HepG2 (cell line): ENCODE data around the gene SLC22A23. TPM values are rescaled to one million over a fixed set of nuclear protein-coding genes. Genes with fewer than 3 reads are reported as not detected.
A peak's percentile ranks its signal among the peaks of the same experiment; 100 is the strongest.

ENCODE experiments used
- BCL6 ChIP-seq: IDR thresholded peaks from 2 replicates; pipeline ENCODE4 v1.6.1; 2016; ENCODE audit warnings: missing genetic modification reagents, missing compliant biosample characterization
- ERF ChIP-seq: IDR thresholded peaks from 2 replicates; pipeline ENCODE4 v1.6.1; 2018; ENCODE audit warnings: missing biosample characterization, missing genetic modification reagents
- GLMP ChIP-seq: sonication (generic); formaldehyde crosslinking; IDR thresholded peaks from 2 replicates; pipeline ENCODE4 v1.9.0; 2021; ENCODE audit warnings: missing genetic modification reagents, mild to moderate bottlenecking, borderline replicate concordance
- MAZ ChIP-seq, 2 experiments: sonication (generic) in 1 of 2; formaldehyde crosslinking in 1 of 2; IDR thresholded peaks; 2 replicates each; pipeline versions ENCODE4 v1.5.0 to v1.6.1; 2012 to 2020; ENCODE audit warnings: low read depth in 2 of 2, mild to moderate bottlenecking in 2 of 2, borderline replicate concordance in 1 of 2, improper control_type of control experiment in 1 of 2, low read length in 1 of 2, missing genetic modification reagents in 1 of 2, moderate library complexity in 1 of 2
- MLXIP ChIP-seq: sonication (generic); formaldehyde crosslinking; IDR thresholded peaks from 2 replicates; pipeline ENCODE4 v1.9.0; 2021; ENCODE audit warnings: missing genetic modification reagents, borderline replicate concordance
- STAT5B ChIP-seq: sonication (generic); formaldehyde crosslinking; IDR thresholded peaks from 2 replicates; pipeline ENCODE4 v1.4.0; 2020; ENCODE audit warnings: missing genetic modification reagents
- ZFP41 ChIP-seq: sonication (generic); formaldehyde crosslinking; IDR thresholded peaks from 2 replicates; pipeline ENCODE4 v1.4.0; 2020; ENCODE audit warnings: mild to moderate bottlenecking, missing genetic modification reagents, borderline replicate concordance
- ZZZ3 ChIP-seq: sonication (generic); formaldehyde crosslinking; IDR thresholded peaks from 2 replicates; pipeline ENCODE4 v1.4.0; 2020; ENCODE audit warnings: missing genetic modification reagents, mild to moderate bottlenecking, borderline replicate concordance
- polyA plus RNA-seq, 8 experiments: library from polyadenylated mRNA; depleted of rRNA in 3 of 8; stranded (reverse) in 7 of 8; unstranded in 1 of 8; fragments of >200 nt; fragmentation: Illumina TruSeq in 4 of 8; extraction: Trizol in 4 of 8; gene quantifications; 2 replicates each; pipeline versions ENCODE4 v1.2.1 to v1.2.3, GENCODE V29; 2011 to 2016; ENCODE audit warnings: low read depth in 4 of 8, missing spikeins in 1 of 8, mixed read lengths in 1 of 8; ENCODE audit not compliant: insufficient read depth in 1 of 8
- total RNA-seq, 5 experiments: library from RNA; depleted of rRNA; stranded (reverse); fragments of >200 nt; fragmentation: Illumina TruSeq; extraction: Trizol; gene quantifications; 2 replicates each; pipeline ENCODE4 v1.2.3, GENCODE V29; 2016; ENCODE audit warnings: low read depth in 1 of 5
- TF ChIP-seq, protein P1 (sequence below): IDR thresholded peaks from 2 replicates; pipeline ENCODE4 v1.6.1; 2016; ENCODE audit warnings: low read depth, missing genetic modification reagents, missing compliant biosample characterization
- TF ChIP-seq, protein P2 (sequence below): sonication (generic); formaldehyde crosslinking; IDR thresholded peaks from 2 replicates; pipeline ENCODE4 v1.9.0; 2022; ENCODE audit warnings: low read depth, missing genetic modification reagents
- TF ChIP-seq, protein P3 (sequence below): IDR thresholded peaks from 2 replicates; pipeline ENCODE4 v1.6.1; 2016; ENCODE audit warnings: missing compliant biosample characterization, missing genetic modification reagents, borderline replicate concordance

Gene SLC22A23
- total and polyA plus RNA-seq, 2 of the 13 experiments (the other 11 are each of a cell fraction or from before 2014, with no cell fraction given) = 11.8 to 17.5 TPM

DNA sequence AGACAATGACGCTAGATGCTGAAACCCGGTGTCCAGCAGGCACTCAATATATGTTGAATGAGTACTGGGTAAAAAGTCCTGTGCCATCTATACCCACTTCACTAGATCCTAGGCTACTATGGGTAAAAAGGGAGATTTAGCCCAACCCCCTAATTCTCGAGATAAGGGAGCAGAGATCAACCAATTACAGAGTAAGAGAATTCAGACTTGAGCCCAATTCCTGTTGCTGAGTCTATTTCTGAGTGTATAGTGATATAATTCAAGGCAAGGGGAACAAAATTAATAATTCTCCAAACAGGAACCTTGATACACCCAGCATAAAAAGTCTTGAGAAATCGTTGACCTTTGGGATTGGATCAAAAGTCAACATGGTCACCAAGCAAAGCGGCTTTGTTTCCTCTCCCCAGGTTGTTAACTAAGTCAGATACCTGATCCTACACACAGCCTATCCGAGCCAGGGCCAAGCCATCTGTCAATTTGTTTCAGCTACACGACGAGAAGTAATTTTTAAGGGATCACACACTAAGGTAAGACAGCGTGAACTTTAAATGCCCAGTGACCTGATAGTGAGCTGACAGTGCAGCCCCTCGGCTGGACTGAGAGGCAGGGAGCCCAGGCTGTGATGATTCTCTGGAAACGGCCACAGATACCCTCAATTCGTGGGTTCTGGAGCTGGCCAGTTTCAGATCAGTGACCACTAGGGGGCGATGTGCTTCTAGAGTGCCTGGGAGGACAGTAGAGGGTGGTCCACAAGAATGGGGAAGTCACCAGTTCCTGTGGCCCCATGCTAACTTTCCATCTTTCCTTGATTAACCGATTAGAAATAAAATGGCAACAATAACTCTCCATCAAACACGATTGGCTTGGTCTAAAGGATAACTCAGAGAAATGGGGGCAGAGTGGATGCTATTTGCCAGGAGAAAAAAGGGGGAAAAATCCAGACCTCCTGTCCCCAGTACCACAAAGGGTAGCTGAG is 46.2 kb downstream of the SLC22A23 start (continued):
- TF ChIP-seq, protein P1, sequence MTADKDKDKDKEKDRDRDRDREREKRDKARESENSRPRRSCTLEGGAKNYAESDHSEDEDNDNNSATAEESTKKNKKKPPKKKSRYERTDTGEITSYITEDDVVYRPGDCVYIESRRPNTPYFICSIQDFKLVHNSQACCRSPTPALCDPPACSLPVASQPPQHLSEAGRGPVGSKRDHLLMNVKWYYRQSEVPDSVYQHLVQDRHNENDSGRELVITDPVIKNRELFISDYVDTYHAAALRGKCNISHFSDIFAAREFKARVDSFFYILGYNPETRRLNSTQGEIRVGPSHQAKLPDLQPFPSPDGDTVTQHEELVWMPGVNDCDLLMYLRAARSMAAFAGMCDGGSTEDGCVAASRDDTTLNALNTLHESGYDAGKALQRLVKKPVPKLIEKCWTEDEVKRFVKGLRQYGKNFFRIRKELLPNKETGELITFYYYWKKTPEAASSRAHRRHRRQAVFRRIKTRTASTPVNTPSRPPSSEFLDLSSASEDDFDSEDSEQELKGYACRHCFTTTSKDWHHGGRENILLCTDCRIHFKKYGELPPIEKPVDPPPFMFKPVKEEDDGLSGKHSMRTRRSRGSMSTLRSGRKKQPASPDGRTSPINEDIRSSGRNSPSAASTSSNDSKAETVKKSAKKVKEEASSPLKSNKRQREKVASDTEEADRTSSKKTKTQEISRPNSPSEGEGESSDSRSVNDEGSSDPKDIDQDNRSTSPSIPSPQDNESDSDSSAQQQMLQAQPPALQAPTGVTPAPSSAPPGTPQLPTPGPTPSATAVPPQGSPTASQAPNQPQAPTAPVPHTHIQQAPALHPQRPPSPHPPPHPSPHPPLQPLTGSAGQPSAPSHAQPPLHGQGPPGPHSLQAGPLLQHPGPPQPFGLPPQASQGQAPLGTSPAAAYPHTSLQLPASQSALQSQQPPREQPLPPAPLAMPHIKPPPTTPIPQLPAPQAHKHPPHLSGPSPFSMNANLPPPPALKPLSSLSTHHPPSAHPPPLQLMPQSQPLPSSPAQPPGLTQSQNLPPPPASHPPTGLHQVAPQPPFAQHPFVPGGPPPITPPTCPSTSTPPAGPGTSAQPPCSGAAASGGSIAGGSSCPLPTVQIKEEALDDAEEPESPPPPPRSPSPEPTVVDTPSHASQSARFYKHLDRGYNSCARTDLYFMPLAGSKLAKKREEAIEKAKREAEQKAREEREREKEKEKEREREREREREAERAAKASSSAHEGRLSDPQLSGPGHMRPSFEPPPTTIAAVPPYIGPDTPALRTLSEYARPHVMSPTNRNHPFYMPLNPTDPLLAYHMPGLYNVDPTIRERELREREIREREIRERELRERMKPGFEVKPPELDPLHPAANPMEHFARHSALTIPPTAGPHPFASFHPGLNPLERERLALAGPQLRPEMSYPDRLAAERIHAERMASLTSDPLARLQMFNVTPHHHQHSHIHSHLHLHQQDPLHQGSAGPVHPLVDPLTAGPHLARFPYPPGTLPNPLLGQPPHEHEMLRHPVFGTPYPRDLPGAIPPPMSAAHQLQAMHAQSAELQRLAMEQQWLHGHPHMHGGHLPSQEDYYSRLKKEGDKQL (CRISPR knock-in tag) = no peak
- TF ChIP-seq ERF (CRISPR knock-in tag) (peak; percentile 78), ZFP41 (CRISPR knock-in tag) (no peak), BCL6 (CRISPR knock-in tag) (peak; percentile 14; the same call in 1 of the 2 replicates), GLMP (CRISPR knock-in tag) (no peak), ZZZ3 (CRISPR knock-in tag) (no peak), MAZ (IDR thresholded peaks at IDR 0.05; ENCODE audit: borderline replicate concordance, low read depth, low read length) (no peak), MAZ (CRISPR knock-in tag; IDR thresholded peaks at IDR 0.05; ENCODE audit: low read depth) (0 out of 2 replicates have a peak, but pooled peaks have one; percentile 13), MLXIP (no peak), STAT5B (CRISPR knock-in tag) (no peak)
- TF ChIP-seq, protein P2, sequence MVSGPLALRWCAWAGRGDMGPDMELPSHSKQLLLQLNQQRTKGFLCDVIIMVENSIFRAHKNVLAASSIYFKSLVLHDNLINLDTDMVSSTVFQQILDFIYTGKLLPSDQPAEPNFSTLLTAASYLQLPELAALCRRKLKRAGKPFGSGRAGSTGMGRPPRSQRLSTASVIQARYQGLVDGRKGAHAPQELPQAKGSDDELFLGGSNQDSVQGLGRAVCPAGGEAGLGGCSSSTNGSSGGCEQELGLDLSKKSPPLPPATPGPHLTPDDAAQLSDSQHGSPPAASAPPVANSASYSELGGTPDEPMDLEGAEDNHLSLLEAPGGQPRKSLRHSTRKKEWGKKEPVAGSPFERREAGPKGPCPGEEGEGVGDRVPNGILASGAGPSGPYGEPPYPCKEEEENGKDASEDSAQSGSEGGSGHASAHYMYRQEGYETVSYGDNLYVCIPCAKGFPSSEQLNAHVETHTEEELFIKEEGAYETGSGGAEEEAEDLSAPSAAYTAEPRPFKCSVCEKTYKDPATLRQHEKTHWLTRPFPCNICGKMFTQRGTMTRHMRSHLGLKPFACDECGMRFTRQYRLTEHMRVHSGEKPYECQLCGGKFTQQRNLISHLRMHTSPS = no peak
- TF ChIP-seq, protein P3, sequence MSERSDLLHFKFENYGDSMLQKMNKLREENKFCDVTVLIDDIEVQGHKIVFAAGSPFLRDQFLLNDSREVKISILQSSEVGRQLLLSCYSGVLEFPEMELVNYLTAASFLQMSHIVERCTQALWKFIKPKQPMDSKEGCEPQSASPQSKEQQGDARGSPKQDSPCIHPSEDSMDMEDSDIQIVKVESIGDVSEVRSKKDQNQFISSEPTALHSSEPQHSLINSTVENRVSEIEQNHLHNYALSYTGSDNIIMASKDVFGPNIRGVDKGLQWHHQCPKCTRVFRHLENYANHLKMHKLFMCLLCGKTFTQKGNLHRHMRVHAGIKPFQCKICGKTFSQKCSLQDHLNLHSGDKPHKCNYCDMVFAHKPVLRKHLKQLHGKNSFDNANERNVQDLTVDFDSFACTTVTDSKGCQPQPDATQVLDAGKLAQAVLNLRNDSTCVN (CRISPR knock-in tag) = peak; percentile 97
